Measurements from ENCODE around the gene TLE1.

GRCh38 chr9:81559709-81560108 lies 129.6 kb downstream of the TLE1 start:
- TF ChIP-seq CTCF (IDR thresholded peaks at IDR 0.05; ENCODE audit: poor library complexity) (no peak), EZH2phosphoT487 (IDR thresholded peaks at IDR 0.05; ENCODE audit: low read depth, severe bottlenecking, unreplicated experiment) (no peak), EZH2 (IDR thresholded peaks at IDR 0.05; ENCODE audit: borderline replicate concordance) (no peak)

Data from hepatocyte (in vitro differentiated cells).